ENCODE data around the gene CXCL11.

Gene CXCL11

GRCh38 chr4:76035799-76036380 lies at the start of gene CXCL11:
Gene CXCL11, minus strand, starts transcription at chr4:76036070. Its CDS starts 83 bp downstream, at chr4:76035987.
- H3K27me3 ChIP-seq (ENCODE audit: control insufficient read depth, insufficient read depth, low read length), result no peaks in the 10 kb centered on the region
- H3K4me1 ChIP-seq (ENCODE audit: control insufficient read depth, low read depth, low read length), result no peaks in the 10 kb centered on the region
- no peak within 1 kb of the TSS for H3K4me3 ChIP-seq (ENCODE audit: low read length)
- H3K9me3 ChIP-seq (ENCODE audit: control insufficient read depth, low read depth, low read length), result no peaks in the 10 kb centered on the region
- H3K27ac ChIP-seq (ENCODE audit: low read length), result no peak within 1 kb of the TSS
- no peaks in the 10 kb centered on the region for H3K36me3 ChIP-seq (ENCODE audit: control insufficient read depth, low read depth, low read length)
- H3K9ac ChIP-seq (ENCODE audit: low read length), result no peak within 1 kb of the TSS

- no peaks in the 10 kb centered on the region for H3K9me3 ChIP-seq (ENCODE audit: control insufficient read depth, low read depth, low read length)
- H3K4me3 ChIP-seq (ENCODE audit: low read length), result no peak overlapping the region
- H3K27me3 ChIP-seq (ENCODE audit: control insufficient read depth, insufficient read depth, low read length), result no peaks in the 10 kb centered on the region
- H3K4me1 ChIP-seq (ENCODE audit: control insufficient read depth, low read depth, low read length), result peaks cover 2% of the 10 kb centered on the region
- no peak overlapping the region for H3K9ac ChIP-seq (ENCODE audit: low read length)
- no peak overlapping the region for H3K27ac ChIP-seq (ENCODE audit: low read length)
- H3K36me3 ChIP-seq (ENCODE audit: control insufficient read depth, low read depth, low read length), result no peaks in the 10 kb centered on the region
Measured at GRCh38 chr4:76084542-76084941, 48.7 kb upstream of the CXCL11 start.

- no peaks in the 10 kb centered on the region for H3K36me3 ChIP-seq (ENCODE audit: control insufficient read depth, low read depth, low read length)
- no peak overlapping the region for H3K4me3 ChIP-seq (ENCODE audit: low read length)
- H3K9ac ChIP-seq (ENCODE audit: low read length), result no peak overlapping the region
- H3K9me3 ChIP-seq (ENCODE audit: control insufficient read depth, low read depth, low read length), result no peaks in the 10 kb centered on the region
- H3K27me3 ChIP-seq (ENCODE audit: control insufficient read depth, insufficient read depth, low read length), result no peaks in the 10 kb centered on the region
- no peak overlapping the region for H3K27ac ChIP-seq (ENCODE audit: low read length)
- H3K4me1 ChIP-seq (ENCODE audit: control insufficient read depth, low read depth, low read length), result peaks cover 2% of the 10 kb centered on the region
Measured at GRCh38 chr4:76083386-76083988, 47.6 kb upstream of the CXCL11 start.

GRCh38 chr4:76078033-76078613 lies 42.3 kb upstream of the CXCL11 start:
- Histone ChIP-seq H3K4me3 (ENCODE audit: low read length) (no peak overlapping the region), H3K9me3 (ENCODE audit: control insufficient read depth, low read depth, low read length) (no peaks in the 10 kb centered on the region), H3K27ac (ENCODE audit: low read length) (no peak overlapping the region), H3K9ac (ENCODE audit: low read length) (no peak overlapping the region), H3K36me3 (ENCODE audit: control insufficient read depth, low read depth, low read length) (no peaks in the 10 kb centered on the region), H3K4me1 (ENCODE audit: control insufficient read depth, low read depth, low read length) (peaks cover 4% of the 10 kb centered on the region), H3K27me3 (ENCODE audit: control insufficient read depth, insufficient read depth, low read length) (no peaks in the 10 kb centered on the region)

- Histone ChIP-seq H3K9ac (ENCODE audit: low read length) (no peak overlapping the region), H3K27me3 (ENCODE audit: control insufficient read depth, insufficient read depth, low read length) (no peaks in the 10 kb centered on the region), H3K4me1 (ENCODE audit: control insufficient read depth, low read depth, low read length) (peaks cover 18% of the 10 kb centered on the region), H3K9me3 (ENCODE audit: control insufficient read depth, low read depth, low read length) (no peaks in the 10 kb centered on the region), H3K27ac (ENCODE audit: low read length) (no peak overlapping the region), H3K36me3 (ENCODE audit: control insufficient read depth, low read depth, low read length) (no peaks in the 10 kb centered on the region), H3K4me3 (ENCODE audit: low read length) (no peak overlapping the region)
Measured at GRCh38 chr4:76074993-76075600, 39.2 kb upstream of the CXCL11 start.

GRCh38 chr4:76074468-76074867 lies 38.6 kb upstream of the CXCL11 start, which contains the start of gene ART3:
Gene ART3, plus strand, starts transcription at chr4:76074709. Its CDS starts 1,181 bp downstream, at chr4:76075890.
- Histone ChIP-seq H3K36me3 (ENCODE audit: control insufficient read depth, low read depth, low read length) (no peaks in the 10 kb centered on the region), H3K27me3 (ENCODE audit: control insufficient read depth, insufficient read depth, low read length) (no peaks in the 10 kb centered on the region), H3K4me1 (ENCODE audit: control insufficient read depth, low read depth, low read length) (peaks cover 18% of the 10 kb centered on the region), H3K9me3 (ENCODE audit: control insufficient read depth, low read depth, low read length) (no peaks in the 10 kb centered on the region), H3K27ac (ENCODE audit: low read length) (no peak within 1 kb of the TSS), H3K9ac (ENCODE audit: low read length) (no peak within 1 kb of the TSS), H3K4me3 (ENCODE audit: low read length) (no peak within 1 kb of the TSS)

- Histone ChIP-seq H3K36me3 (ENCODE audit: control insufficient read depth, low read depth, low read length) (no peaks in the 10 kb centered on the region), H3K9ac (ENCODE audit: low read length) (peak overlapping the region; percentile 39), H3K27ac (ENCODE audit: low read length) (peak overlapping the region; percentile 90), H3K4me3 (ENCODE audit: low read length) (peak overlapping the region; percentile 35), H3K9me3 (ENCODE audit: control insufficient read depth, low read depth, low read length) (no peaks in the 10 kb centered on the region), H3K4me1 (ENCODE audit: control insufficient read depth, low read depth, low read length) (peaks cover 18% of the 10 kb centered on the region), H3K27me3 (ENCODE audit: control insufficient read depth, insufficient read depth, low read length) (no peaks in the 10 kb centered on the region)
Measured at GRCh38 chr4:76072760-76073159, 36.9 kb upstream of the CXCL11 start.

- no peak overlapping the region for H3K9ac ChIP-seq (ENCODE audit: low read length)
- H3K36me3 ChIP-seq (ENCODE audit: control insufficient read depth, low read depth, low read length), result no peaks in the 10 kb centered on the region
- H3K4me3 ChIP-seq (ENCODE audit: low read length), result no peak overlapping the region
- H3K27me3 ChIP-seq (ENCODE audit: control insufficient read depth, insufficient read depth, low read length), result no peaks in the 10 kb centered on the region
- no peaks in the 10 kb centered on the region for H3K9me3 ChIP-seq (ENCODE audit: control insufficient read depth, low read depth, low read length)
- no peak overlapping the region for H3K27ac ChIP-seq (ENCODE audit: low read length)
- peaks cover 10% of the 10 kb centered on the region for H3K4me1 ChIP-seq (ENCODE audit: control insufficient read depth, low read depth, low read length)
Measured at GRCh38 chr4:76067652-76068286, 31.9 kb upstream of the CXCL11 start.

GRCh38 chr4:76066546-76066945 lies 30.7 kb upstream of the CXCL11 start:
- H3K36me3 ChIP-seq (ENCODE audit: control insufficient read depth, low read depth, low read length), result no peaks in the 10 kb centered on the region
- H3K9ac ChIP-seq (ENCODE audit: low read length), result no peak overlapping the region
- H3K27me3 ChIP-seq (ENCODE audit: control insufficient read depth, insufficient read depth, low read length), result no peaks in the 10 kb centered on the region
- H3K27ac ChIP-seq (ENCODE audit: low read length), result no peak overlapping the region
- no peaks in the 10 kb centered on the region for H3K9me3 ChIP-seq (ENCODE audit: control insufficient read depth, low read depth, low read length)
- H3K4me3 ChIP-seq (ENCODE audit: low read length), result no peak overlapping the region
- H3K4me1 ChIP-seq (ENCODE audit: control insufficient read depth, low read depth, low read length), result peaks cover under 1% of the 10 kb centered on the region

- Histone ChIP-seq H3K36me3 (ENCODE audit: control insufficient read depth, low read depth, low read length) (no peaks in the 10 kb centered on the region), H3K4me3 (ENCODE audit: low read length) (no peak overlapping the region), H3K27me3 (ENCODE audit: control insufficient read depth, insufficient read depth, low read length) (no peaks in the 10 kb centered on the region), H3K27ac (ENCODE audit: low read length) (no peak overlapping the region), H3K9ac (ENCODE audit: low read length) (no peak overlapping the region), H3K4me1 (ENCODE audit: control insufficient read depth, low read depth, low read length) (no peaks in the 10 kb centered on the region), H3K9me3 (ENCODE audit: control insufficient read depth, low read depth, low read length) (no peaks in the 10 kb centered on the region)
Measured at GRCh38 chr4:76061982-76062381, 26.1 kb upstream of the CXCL11 start.

GRCh38 chr4:76061421-76061820 lies 25.6 kb upstream of the CXCL11 start:
- Histone ChIP-seq H3K27ac (ENCODE audit: low read length) (no peak overlapping the region), H3K9me3 (ENCODE audit: control insufficient read depth, low read depth, low read length) (no peaks in the 10 kb centered on the region), H3K4me3 (ENCODE audit: low read length) (no peak overlapping the region), H3K9ac (ENCODE audit: low read length) (no peak overlapping the region), H3K27me3 (ENCODE audit: control insufficient read depth, insufficient read depth, low read length) (no peaks in the 10 kb centered on the region), H3K36me3 (ENCODE audit: control insufficient read depth, low read depth, low read length) (no peaks in the 10 kb centered on the region), H3K4me1 (ENCODE audit: control insufficient read depth, low read depth, low read length) (peaks cover 3% of the 10 kb centered on the region)

Data from iPS-18a (cell line).